ENCODE data around the gene CD200R1L.

Gene CD200R1L

DNA sequence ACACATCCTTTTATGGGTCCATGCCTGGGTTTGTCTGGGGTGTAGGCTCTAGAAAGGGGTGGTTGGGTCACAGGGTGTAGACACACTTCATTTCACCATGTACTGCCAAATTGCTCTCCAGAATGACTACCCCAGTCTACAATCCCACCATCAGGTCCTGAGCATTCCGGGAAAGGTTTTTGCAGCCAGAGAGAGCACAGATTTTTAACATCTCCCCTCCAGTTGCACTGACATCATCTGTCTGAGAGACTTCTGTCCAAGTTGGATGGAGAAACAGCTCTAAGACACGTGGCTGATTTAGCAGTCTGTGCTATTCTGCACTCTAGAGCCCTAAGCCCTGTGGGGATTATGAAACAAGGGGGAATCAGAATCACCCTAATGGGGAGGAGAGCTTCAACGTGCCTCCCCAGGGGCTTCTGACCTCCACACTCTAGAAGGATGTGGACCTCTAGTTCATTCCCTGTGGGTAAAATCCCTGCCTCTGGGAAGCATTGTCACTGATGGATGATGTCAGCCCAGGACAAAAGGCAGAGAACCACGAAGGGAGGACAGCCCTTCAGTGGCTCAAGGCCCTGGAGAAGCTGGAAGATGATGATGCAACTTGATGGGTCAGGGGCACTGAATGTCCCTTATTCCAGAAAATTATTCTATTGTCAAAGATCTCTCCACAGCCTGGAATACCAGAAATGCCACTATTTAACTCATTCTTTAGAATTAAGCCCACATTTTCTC is 71.5 kb downstream of the CD200R1L start:
- DNase-seq (ENCODE audit: low spot score): no peak
- no peak for TF ChIP-seq CTCF (IDR thresholded peaks at IDR 0.05; ENCODE audit: extremely low read depth, missing control alignments)

DNA sequence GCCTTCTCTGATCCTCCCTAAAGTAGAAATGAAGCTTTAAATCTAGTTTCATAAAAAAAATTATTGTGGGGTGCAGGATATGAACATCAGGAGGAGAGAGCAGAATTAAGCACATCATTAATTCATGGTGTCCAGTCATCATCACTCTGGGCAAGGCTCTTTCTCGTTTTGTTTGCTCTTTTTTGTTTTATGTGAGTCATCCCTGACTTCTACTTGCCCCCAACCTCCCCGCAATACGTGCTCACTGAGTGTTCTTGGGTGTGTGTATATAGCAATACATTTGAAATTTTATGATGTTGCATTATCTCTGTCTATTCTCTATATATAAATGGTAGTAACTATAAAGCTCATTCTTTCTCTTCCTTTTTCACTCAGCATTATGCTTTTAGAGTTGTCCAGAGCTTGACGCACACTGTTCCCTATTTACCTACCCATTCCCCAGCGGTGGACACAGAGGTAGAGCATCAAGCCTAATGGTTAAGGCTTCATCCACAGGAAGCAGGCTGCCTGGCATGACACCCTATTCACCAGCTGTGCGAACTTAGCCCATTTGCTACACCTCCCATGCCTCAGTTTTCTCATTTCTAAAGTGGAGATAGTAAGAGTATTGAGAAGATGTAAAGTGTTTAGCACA is 72.3 kb downstream of the CD200R1L start:
- no peak for TF ChIP-seq CTCF (IDR thresholded peaks at IDR 0.05; ENCODE audit: extremely low read depth, missing control alignments)
- no peak for DNase-seq (ENCODE audit: low spot score)

- no peak for TF ChIP-seq CTCF (IDR thresholded peaks at IDR 0.05; ENCODE audit: extremely low read depth, missing control alignments)
- no peak for DNase-seq (ENCODE audit: low spot score)
Observed at GRCh38 chr3:112773864-112774263, 72.8 kb downstream of the CD200R1L start.

DNA sequence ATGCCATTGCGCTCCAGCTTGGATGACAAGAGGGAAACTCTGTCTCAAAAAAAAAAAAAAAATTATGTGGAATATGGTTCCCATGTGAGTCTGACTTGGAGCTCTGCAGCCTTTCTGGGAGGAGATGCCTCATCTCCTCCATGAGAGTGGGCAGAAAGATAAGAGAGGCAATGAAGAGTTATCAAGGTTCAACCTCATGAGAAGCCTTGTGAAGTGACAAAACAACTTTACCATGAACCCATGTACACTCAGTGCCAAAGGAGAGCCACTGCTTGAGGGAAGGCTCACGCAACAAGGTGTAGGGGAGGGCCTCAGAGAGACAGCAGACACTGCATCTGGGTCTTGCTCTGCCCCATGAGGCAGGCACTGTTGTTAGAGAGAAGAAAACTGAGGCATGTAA is 75.7 kb downstream of the CD200R1L start:
- no peak for TF ChIP-seq CTCF (IDR thresholded peaks at IDR 0.05; ENCODE audit: extremely low read depth, missing control alignments)

GRCh38 chr3:112770032-112770626 is 76.5 kb downstream of the CD200R1L start:
- TF ChIP-seq CTCF (IDR thresholded peaks at IDR 0.05; ENCODE audit: extremely low read depth, missing control alignments): no peak
- DNase-seq (ENCODE audit: low spot score): no peak

More for the DNA sequence above, 75.7 kb downstream of the CD200R1L start:
- DNase-seq (ENCODE audit: low spot score): no peak

- no peak for DNase-seq (ENCODE audit: low spot score)
Observed at GRCh38 chr3:112769286-112769978, 77.2 kb downstream of the CD200R1L start.

More at GRCh38 chr3:112769286-112769978, 77.2 kb downstream of the CD200R1L start:
- no peak for TF ChIP-seq CTCF (IDR thresholded peaks at IDR 0.05; ENCODE audit: extremely low read depth, missing control alignments)
